K562 (cell line): ENCODE results near the gene HSF4. TPM values are rescaled to one million over a fixed set of nuclear protein-coding genes. Genes with fewer than 3 reads are reported as not detected.
A peak's percentile ranks its signal among the peaks of the same experiment; 100 is the strongest.

Experiments
- ATAC-seq: fragments of 200-7000 bp; cut with Tn5 transposase; 3 replicates; pipeline ENCODE4 v1.9.1; 2020; ENCODE audit warnings: moderate library complexity
- BruUV-seq: library from RNA; stranded (reverse); fragments of 400-500 nt; replicated peaks from 2 replicates; lab custom pipeline; 2021; lab: Mats Ljungman, UMichigan
- CTCF ChIA-PET: fragments of 300-600 bp; formaldehyde crosslinking; extraction: SDS; loops from one replicate; lab custom pipeline; 2021; ENCODE audit warnings: low intra/inter-chr PET ratio; lab: Yijun Ruan, JAX
- POLR2A ChIA-PET: fragments of 300-600, 350-650 bp; sonication (Branson Sonifier 250); formaldehyde crosslinking; extraction: SDS; loops from one replicate; lab custom pipeline; 2021; ENCODE audit warnings: antibody characterized with exemption, inconsistent platforms; lab: Yijun Ruan, JAX
- DNase-seq, 4 experiments: peaks; one replicate each; pipeline versions ENCODE4 v3.0.0 to v3.0.0-alpha.2; 2011 to 2018; ENCODE audit warnings: low spot score in 3 of 4, mixed read lengths in 3 of 4; ENCODE audit errors: extremely low read depth in 1 of 4
- FAIRE-seq: peaks from 2 replicates; lab custom pipeline; 2011; peaks lifted over from hg19 to GRCh38; lab: Jason Lieb, UNC
- H2AFZ ChIP-seq: 2 replicates; pipeline ENCODE4 v1.6.0; 2011; ENCODE audit warnings: low read depth, low read length, control low read depth, inconsistent platforms
- H3K27ac ChIP-seq: fragments of 200-600 bp; 3 replicates; pipeline ENCODE4 v1.8.0; 2011; ENCODE audit warnings: low read depth, mild to moderate bottlenecking, control low read depth, inconsistent platforms, low read length, moderate library complexity, mixed read lengths; ENCODE audit errors: extremely low read depth
- H3K27me3 ChIP-seq, 2 experiments: fragments of 300-600 bp in 1 of 2; 2 replicates in 1 of 2; 3 replicates in 1 of 2; pipeline versions ENCODE4 v1.6.0 to v1.8.0; 2011; ENCODE audit warnings: inconsistent platforms in 2 of 2, low read length in 2 of 2, mild to moderate bottlenecking in 1 of 2, mixed read lengths in 1 of 2, moderate library complexity in 1 of 2; ENCODE audit not compliant: control insufficient read depth in 2 of 2, insufficient read depth in 2 of 2
- H3K36me3 ChIP-seq: fragments of 300-600 bp; 3 replicates; pipeline ENCODE4 v1.8.0; 2011; ENCODE audit warnings: mild to moderate bottlenecking, low read length, inconsistent platforms; ENCODE audit not compliant: control insufficient read depth, insufficient read depth
- H3K4me1 ChIP-seq, 2 experiments: fragments of 200-600 bp in 1 of 2; replicated peaks in 1 of 2; 2 replicates in 1 of 2; 3 replicates in 1 of 2; pipeline versions ENCODE4 v1.5.1 to v1.8.0; 2011; ENCODE audit warnings: inconsistent platforms in 2 of 2, low read length in 2 of 2, mild to moderate bottlenecking in 1 of 2, mixed read lengths in 1 of 2, moderate library complexity in 1 of 2; ENCODE audit not compliant: control insufficient read depth in 2 of 2, insufficient read depth in 2 of 2
- H3K4me2 ChIP-seq: 2 replicates; pipeline ENCODE4 v1.6.1; 2011; ENCODE audit warnings: low read length, control low read depth, inconsistent platforms, mixed read lengths; ENCODE audit not compliant: insufficient read depth
- H3K4me3 ChIP-seq: fragments of 200-600 bp; sonication (generic), shearing (Covaris generic); 2 replicates; pipeline ENCODE4 v1.5.1; 2016; ENCODE audit warnings: control low read depth, inconsistent platforms
- H3K79me2 ChIP-seq: fragments of 200-600 bp; 3 replicates; pipeline ENCODE4 v1.8.0; 2011; ENCODE audit warnings: low read length, inconsistent platforms; ENCODE audit not compliant: control insufficient read depth, insufficient read depth
- H3K9ac ChIP-seq, 2 experiments: 2 replicates each; pipeline versions ENCODE4 v1.6.0 to v1.6.1; 2011; ENCODE audit warnings: low read depth in 2 of 2, low read length in 2 of 2, control low read depth in 1 of 2, inconsistent platforms in 1 of 2, mild to moderate bottlenecking in 1 of 2, mixed read lengths in 1 of 2; ENCODE audit not compliant: insufficient read depth in 1 of 2
- H3K9me1 ChIP-seq: one replicate; pipeline ENCODE4 v1.6.0; 2011; ENCODE audit warnings: inconsistent platforms, mild to moderate bottlenecking, low read length, moderate library complexity; ENCODE audit not compliant: control insufficient read depth, insufficient read depth
- H3K9me3 ChIP-seq: replicated peaks from 2 replicates; pipeline ENCODE4 v1.5.1; 2011; ENCODE audit warnings: low read depth, low read length, inconsistent platforms; ENCODE audit not compliant: control insufficient read depth, insufficient read depth
- H4K20me1 ChIP-seq: replicated peaks from 2 replicates; pipeline ENCODE4 v1.6.1; 2011; ENCODE audit warnings: low read length, inconsistent platforms, mixed read lengths; ENCODE audit not compliant: control insufficient read depth, insufficient read depth
- AFF4 ChIP-seq: sonication (generic); formaldehyde crosslinking; IDR thresholded peaks from 2 replicates; pipeline ENCODE4 v1.8.0; 2023; ENCODE audit warnings: mild to moderate bottlenecking, missing genetic modification reagents
- ELF1 ChIP-seq: fragments of 200-800 bp; sonication (Bioruptor generic); IDR thresholded peaks from 2 replicates; pipeline ENCODE4 v1.6.1; 2016; ENCODE audit warnings: missing genetic modification characterization, missing compliant biosample characterization
- FOXK2 ChIP-seq, 2 experiments: fragments of 450-650 bp; IDR thresholded peaks in 1 of 2; conservative IDR thresholded peaks in 1 of 2; 2 replicates each; pipeline ENCODE4 v1.6.1; 2016; ENCODE audit warnings: low read depth in 2 of 2, mild to moderate bottlenecking in 1 of 2
- KDM4B ChIP-seq, 2 experiments: fragments of 450-650 bp in 1 of 2; sonication (generic) in 1 of 2; IDR thresholded peaks; 2 replicates each; pipeline ENCODE4 v1.6.1; 2016 to 2017; ENCODE audit warnings: borderline replicate concordance in 2 of 2, antibody characterized with exemption in 1 of 2, low read depth in 1 of 2, mild to moderate bottlenecking in 1 of 2
- MAFG ChIP-seq: fragments of 450-650 bp; conservative IDR thresholded peaks from 2 replicates; pipeline ENCODE4 v1.6.1; 2016; ENCODE audit warnings: missing genetic modification characterization, missing compliant biosample characterization
- POLR2AphosphoS5 ChIP-seq: IDR thresholded peaks from 2 replicates; pipeline ENCODE4 v1.6.1; 2011; ENCODE audit warnings: mild to moderate bottlenecking, low read depth, low read length, moderate library complexity; ENCODE audit not compliant: control insufficient read depth, insufficient read depth
- PPARD ChIP-seq: fragments of 250-450 bp; sonication (Bioruptor Pico); IDR thresholded peaks from 2 replicates; pipeline ENCODE4 v1.8.0; 2022; ENCODE audit warnings: inconsistent platforms, mild to moderate bottlenecking, moderate library complexity
- TEAD1 ChIP-seq, 2 experiments: fragments of 450-650 bp in 1 of 2; sonication (generic) in 1 of 2; formaldehyde crosslinking; IDR thresholded peaks; 2 replicates each; pipeline versions ENCODE4 v1.4.0 to v1.8.0; 2020 to 2022; ENCODE audit warnings: mild to moderate bottlenecking in 2 of 2, missing genetic modification reagents in 1 of 2
- ZNF239 ChIP-seq: fragments of 250-450 bp; sonication (Bioruptor Pico); IDR thresholded peaks from 2 replicates; pipeline ENCODE4 v1.4.0; 2020; ENCODE audit warnings: mild to moderate bottlenecking
- ZNF785 ChIP-seq: fragments of 250-450 bp; sonication (Bioruptor Pico); IDR thresholded peaks from 2 replicates; pipeline ENCODE4 v1.4.0; 2020; ENCODE audit warnings: mild to moderate bottlenecking
- WGBS: fragments of 100-300 bp; shearing (Covaris generic); methylation state at CpG from one replicate; pipeline ENCODE4 v1.1.6; 2016; ENCODE audit warnings: low coverage, mixed read lengths; ENCODE audit not compliant: insufficient coverage; ENCODE audit errors: missing lambda C conversion rate; 5-methylcytosine and 5-hydroxymethylcytosine counted together
- in situ Hi-C: fragments of 300-500 bp; cut with MboI; formaldehyde crosslinking; loops from 4 replicates; pipeline ENCODE4 v1.15.0; 2018; ENCODE audit warnings: inconsistent platforms, mixed read lengths
- intact Hi-C: fragments of 100-400 bp; cut with micrococcal nuclease; formaldehyde crosslinking; loops from 2 replicates; pipeline ENCODE4 v1.14.2; 2022
- polyA plus RNA-seq, 8 experiments: library from polyadenylated mRNA; depleted of rRNA in 4 of 8; stranded (reverse) in 5 of 8; unstranded in 3 of 8; fragments of >200 nt; fragmentation: Nextera tagmentation in 2 of 8; fragmentation: Illumina TruSeq in 1 of 8; extraction: Ambion mirVana in 2 of 8; extraction: Trizol in 1 of 8; gene quantifications; 2 replicates each; pipeline versions ENCODE4 v1.2.1 to v1.2.3, GENCODE V29; 2011 to 2014; ENCODE audit warnings: inconsistent platforms in 1 of 8, missing spikeins in 1 of 8
- total RNA-seq, 7 experiments: library from RNA; depleted of rRNA in 6 of 7; stranded (reverse); fragments of >200 nt in 6 of 7; fragmentation: Illumina TruSeq in 2 of 7; extraction: Trizol in 2 of 7; gene quantifications; 2 replicates each; pipeline versions ENCODE4 v1.2.1 to v1.2.3, GENCODE V29; 2011 to 2021; ENCODE audit warnings: low replicate concordance in 1 of 7
- TF ChIP-seq, protein P1 (sequence below), 3 experiments: IDR thresholded peaks in 2 of 3; conservative IDR thresholded peaks in 1 of 3; 2 replicates each; pipeline ENCODE4 v1.5.1; 2011 to 2012; ENCODE audit warnings: low read length in 3 of 3, mild to moderate bottlenecking in 3 of 3, control low read depth in 2 of 3, improper control_type of control experiment in 1 of 3, inconsistent platforms in 1 of 3, low read depth in 1 of 3, mixed read lengths in 1 of 3, moderate library complexity in 1 of 3; ENCODE audit not compliant: insufficient read depth in 2 of 3
- TF ChIP-seq, protein P2 (sequence below): sonication (generic); formaldehyde crosslinking; IDR thresholded peaks from 2 replicates; pipeline ENCODE4 v1.9.0; 2022; ENCODE audit warnings: mild to moderate bottlenecking, missing genetic modification reagents

HSF4 gene
- total and polyA plus RNA-seq, 9 of the 15 experiments (the other 6 are each of a cell fraction or from before 2014, with no cell fraction given), result 0.50 to 35.4 (median 8.8) TPM; not detected in 1

- WGBS, result 47% methylated on average over 8 of the region's 8 CpGs
- DNase-seq (peak in 1 of 4 experiments; percentile 38), FAIRE-seq (peak; percentile 64), ATAC-seq (peak; percentile 54)
- ChIA-PET CTCF (interaction anchor here (0.5 kb wide), 1 partner anchor 13 kb away, joined by 4 read pairs; the partner anchor contains the start of gene HSF4), POLR2A (interaction anchor here (0.6 to 1.9 kb wide), 5 partner anchors 8 to 168 kb away, joined by 3 to 6 read pairs (median 4); no protein-coding TSS in a partner anchor)
- Histone ChIP-seq H2AFZ (no peak overlapping the region), H3K36me3 (peaks cover 25% of the 10 kb centered on the region; the same call in 2 of the 3 replicates), H3K27me3 (no peaks in the 10 kb centered on the region), H4K20me1 (peaks cover 7% of the 10 kb centered on the region), H3K79me2 (no peaks in the 10 kb centered on the region), H3K9me1 (no peaks in the 10 kb centered on the region), H3K4me3 (no peak overlapping the region), H3K27ac (no peak overlapping the region), H3K9me3 (no peaks in the 10 kb centered on the region), H3K4me2 (no peak overlapping the region), H3K9ac (no peak overlapping the region), H3K4me1 (peaks cover 3 to 46% of the 10 kb centered on the region in 2 experiments; a peak in 4 of 5 replicates)
- in situ Hi-C loops (loop anchor here (25.0 kb wide), 1 partner anchor 189 kb away; the partner anchor contains the start of gene CES3), intact Hi-C loops (no loop called here)
- no TSS peak for BruUV-seq
- TF ChIP-seq FOXK2 (conservative IDR thresholded peaks at IDR 0.05 in 1 of 2, IDR thresholded peaks at IDR 0.05 in 1 of 2; ENCODE audit: low read depth in 2 of 2) (no peak), ELF1 (tag) (no peak), ZNF785 (CRISPR knock-in tag) (no peak), PPARD (CRISPR knock-in tag) (no peak), KDM4B (IDR thresholded peaks at IDR 0.05; ENCODE audit: borderline replicate concordance in 2 of 2, low read depth in 1 of 2) (no peak), AFF4 (CRISPR knock-in tag) (no peak), POLR2AphosphoS5 (no peak), TEAD1 (CRISPR knock-in tag; IDR thresholded peaks at IDR 0.05) (no peak), ZNF239 (CRISPR knock-in tag) (no peak), MAFG (tag) (no peak)
- TF ChIP-seq, protein P1, sequence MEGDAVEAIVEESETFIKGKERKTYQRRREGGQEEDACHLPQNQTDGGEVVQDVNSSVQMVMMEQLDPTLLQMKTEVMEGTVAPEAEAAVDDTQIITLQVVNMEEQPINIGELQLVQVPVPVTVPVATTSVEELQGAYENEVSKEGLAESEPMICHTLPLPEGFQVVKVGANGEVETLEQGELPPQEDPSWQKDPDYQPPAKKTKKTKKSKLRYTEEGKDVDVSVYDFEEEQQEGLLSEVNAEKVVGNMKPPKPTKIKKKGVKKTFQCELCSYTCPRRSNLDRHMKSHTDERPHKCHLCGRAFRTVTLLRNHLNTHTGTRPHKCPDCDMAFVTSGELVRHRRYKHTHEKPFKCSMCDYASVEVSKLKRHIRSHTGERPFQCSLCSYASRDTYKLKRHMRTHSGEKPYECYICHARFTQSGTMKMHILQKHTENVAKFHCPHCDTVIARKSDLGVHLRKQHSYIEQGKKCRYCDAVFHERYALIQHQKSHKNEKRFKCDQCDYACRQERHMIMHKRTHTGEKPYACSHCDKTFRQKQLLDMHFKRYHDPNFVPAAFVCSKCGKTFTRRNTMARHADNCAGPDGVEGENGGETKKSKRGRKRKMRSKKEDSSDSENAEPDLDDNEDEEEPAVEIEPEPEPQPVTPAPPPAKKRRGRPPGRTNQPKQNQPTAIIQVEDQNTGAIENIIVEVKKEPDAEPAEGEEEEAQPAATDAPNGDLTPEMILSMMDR (IDR thresholded peaks at IDR 0.05 in 2 of 3, conservative IDR thresholded peaks at IDR 0.05 in 1 of 3; ENCODE audit: insufficient read depth in 2 of 3, low read depth in 1 of 3, low read length in 3 of 3), result 0 out of 6 replicates have a peak, but pooled peaks of 1 of the 3 experiments have one; percentile 32
- TF ChIP-seq, protein P2, sequence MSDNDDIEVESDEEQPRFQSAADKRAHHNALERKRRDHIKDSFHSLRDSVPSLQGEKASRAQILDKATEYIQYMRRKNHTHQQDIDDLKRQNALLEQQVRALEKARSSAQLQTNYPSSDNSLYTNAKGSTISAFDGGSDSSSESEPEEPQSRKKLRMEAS (CRISPR knock-in tag), result peak; percentile 13; the same call in 1 of the 2 replicates
Measured at GRCh38 chr16:67151431-67152097, 13.0 kb upstream of the HSF4 start.
